ENCODE results near the gene SLC9A9.
A peak's percentile ranks its signal among the peaks of the same experiment; 100 is the strongest.
"Not testable (repeated sequence)": the region's sequence is repeated elsewhere in the genome, so short reads cannot be mapped to it uniquely, and the experiment has no call there.

SLC9A9 gene

GRCh38 chr3:143755978-143756377 lies 92.3 kb downstream of the SLC9A9 start:
- DNase-seq (ENCODE audit: low read depth), result no peak

- no peak for DNase-seq (ENCODE audit: low read depth)
These were observed 94.2 kb downstream of the SLC9A9 start for GRCh38 chr3:143754090-143754489.

GRCh38 chr3:143753456-143753855 lies 94.8 kb downstream of the SLC9A9 start:
- no peak for DNase-seq (ENCODE audit: low read depth)

- DNase-seq (ENCODE audit: low read depth), result no peak
These were observed 95.3 kb downstream of the SLC9A9 start for GRCh38 chr3:143753006-143753405.

- DNase-seq (ENCODE audit: low read depth), result no peak
These were observed 96.6 kb downstream of the SLC9A9 start for GRCh38 chr3:143751643-143752178.

GRCh38 chr3:143750841-143751240 lies 97.4 kb downstream of the SLC9A9 start:
- peak; percentile 53 for DNase-seq (ENCODE audit: low read depth)

- DNase-seq (ENCODE audit: low read depth), result no peak
These were observed 98.3 kb downstream of the SLC9A9 start for GRCh38 chr3:143749926-143750325.

GRCh38 chr3:143737065-143737464 lies 111.2 kb downstream of the SLC9A9 start:
- no peak for DNase-seq (ENCODE audit: low read depth)

- DNase-seq (ENCODE audit: low read depth), result no peak
These were observed 111.9 kb downstream of the SLC9A9 start for GRCh38 chr3:143736205-143736997.

GRCh38 chr3:143731776-143732175 lies 116.5 kb downstream of the SLC9A9 start:
- DNase-seq (ENCODE audit: low read depth), result no peak

GRCh38 chr3:143731320-143731719 lies 116.9 kb downstream of the SLC9A9 start:
- no peak for DNase-seq (ENCODE audit: low read depth)

GRCh38 chr3:143727391-143727790 lies 120.9 kb downstream of the SLC9A9 start:
- peak; percentile 29 for DNase-seq (ENCODE audit: low read depth)

- DNase-seq (ENCODE audit: low read depth), result peak; percentile 17
These were observed 121.5 kb downstream of the SLC9A9 start for GRCh38 chr3:143726727-143727126.

GRCh38 chr3:143720381-143720780 lies 127.9 kb downstream of the SLC9A9 start:
- DNase-seq (ENCODE audit: low read depth), result no peak

- no peak for DNase-seq (ENCODE audit: low read depth)
These were observed 129.8 kb downstream of the SLC9A9 start for GRCh38 chr3:143718463-143718862.

- no peak for DNase-seq (ENCODE audit: low read depth)
These were observed 131.5 kb downstream of the SLC9A9 start for GRCh38 chr3:143716731-143717130.

- no peak for DNase-seq (ENCODE audit: low read depth)
These were observed 135.7 kb downstream of the SLC9A9 start for GRCh38 chr3:143712522-143712921.

GRCh38 chr3:143707848-143708247 lies 140.4 kb downstream of the SLC9A9 start:
- DNase-seq (ENCODE audit: low read depth), result no peak

GRCh38 chr3:143700431-143700975 lies 147.8 kb downstream of the SLC9A9 start:
- no peak for DNase-seq (ENCODE audit: low read depth)

- DNase-seq (ENCODE audit: low read depth), result no peak
These were observed 148.8 kb downstream of the SLC9A9 start for GRCh38 chr3:143699424-143699823.

- DNase-seq (ENCODE audit: low read depth), result no peak
These were observed 149.5 kb downstream of the SLC9A9 start for GRCh38 chr3:143698682-143699303.

GRCh38 chr3:143697975-143698374 lies 150.3 kb downstream of the SLC9A9 start:
- DNase-seq (ENCODE audit: low read depth), result no peak

GRCh38 chr3:143695333-143695732 lies 152.9 kb downstream of the SLC9A9 start:
- not testable (repeated sequence) for DNase-seq (ENCODE audit: low read depth)

Data from fibroblast of gingiva (primary cell).